Erythroblast (primary cell): ENCODE results near the gene PSG2.
"Not testable (repeated sequence)": the region's sequence is repeated elsewhere in the genome, so short reads cannot be mapped to it uniquely, and the experiment has no call there.

ENCODE experiments used
- DNase-seq, 2 experiments: peaks; one replicate each; lab custom pipeline; 2025; lab: John Stamatoyannopoulos, UW
- GATA1 ChIP-seq: IDR thresholded peaks from 2 replicates; pipeline ENCODE4 v1.6.1; 2011; ENCODE audit warnings: low read depth, mild to moderate bottlenecking, control low read depth, low read length, moderate library complexity
- POLR2A ChIP-seq: IDR thresholded peaks from 2 replicates; pipeline ENCODE4 v1.6.1; 2011; ENCODE audit warnings: mild to moderate bottlenecking, low read length

The PSG2 gene

GRCh38 chr19:43082601-43083000 lies at the start of gene PSG2:
TSS of gene PSG2 (minus strand) at chr19:43082701. CDS start at chr19:43082569, 132 bp downstream.
- DNase-seq = not testable (repeated sequence)

- not testable (repeated sequence) for DNase-seq
These were observed 48.9 kb upstream of the PSG2 start for GRCh38 chr19:43131281-43131842.

GRCh38 chr19:43129197-43129596 lies 46.7 kb upstream of the PSG2 start:
- DNase-seq = not testable (repeated sequence)

GRCh38 chr19:43127336-43127735 lies 44.8 kb upstream of the PSG2 start:
- DNase-seq = not testable (repeated sequence)

- TF ChIP-seq GATA1 (no peak), POLR2A (no peak)
- no peak for DNase-seq
These were observed 44.2 kb upstream of the PSG2 start for GRCh38 chr19:43126720-43127119.

- TF ChIP-seq GATA1 (no peak), POLR2A (no peak)
- DNase-seq = no peak
These were observed 41.9 kb upstream of the PSG2 start for GRCh38 chr19:43124360-43124759.

- not testable (repeated sequence) for DNase-seq
These were observed 38.0 kb upstream of the PSG2 start for GRCh38 chr19:43120433-43121026.

GRCh38 chr19:43119526-43119925 lies 37.0 kb upstream of the PSG2 start:
- not testable (repeated sequence) for DNase-seq

- not testable (repeated sequence) for DNase-seq
These were observed 33.9 kb upstream of the PSG2 start for GRCh38 chr19:43116421-43116820.

- not testable (repeated sequence) for DNase-seq
These were observed 33.0 kb upstream of the PSG2 start for GRCh38 chr19:43115548-43115947.

- DNase-seq = not testable (repeated sequence)
These were observed 32.6 kb upstream of the PSG2 start for GRCh38 chr19:43115064-43115463.

- not testable (repeated sequence) for DNase-seq
These were observed 32.1 kb upstream of the PSG2 start for GRCh38 chr19:43114626-43115025.

GRCh38 chr19:43107401-43107800 lies 24.9 kb upstream of the PSG2 start:
- DNase-seq = not testable (repeated sequence)

GRCh38 chr19:43105496-43105895 lies 23.0 kb upstream of the PSG2 start:
- no peak for DNase-seq
- TF ChIP-seq POLR2A (no peak), GATA1 (no peak)

- DNase-seq = peak; percentile 3 to 24
These were observed 21.8 kb upstream of the PSG2 start for GRCh38 chr19:43104215-43104850.

GRCh38 chr19:43101950-43102349 lies 19.4 kb upstream of the PSG2 start:
- TF ChIP-seq GATA1 = no peak
- TF ChIP-seq POLR2A = no peak
- DNase-seq = no peak

- DNase-seq = not testable (repeated sequence)
These were observed 15.9 kb upstream of the PSG2 start for GRCh38 chr19:43098416-43098815.

GRCh38 chr19:43087702-43088340 lies 5.3 kb upstream of the PSG2 start:
- peak; percentile 8 to 46 for DNase-seq

GRCh38 chr19:43085796-43086530 lies 3.5 kb upstream of the PSG2 start:
- not testable (repeated sequence) for DNase-seq

- DNase-seq = peak; percentile 2 to 35
These were observed 1.8 kb upstream of the PSG2 start for GRCh38 chr19:43084196-43084832.
